GM12878 (cell line): ENCODE data around the gene HMGB1.

ENCODE experiments used
- EGR1 ChIP-seq, 2 experiments: IDR thresholded peaks; 1 replicate in 1 of 2; 2 replicates in 1 of 2; pipeline ENCODE4 v1.6.1; 2011 to 2012; ENCODE audit warnings: low read depth in 2 of 2, low read length in 2 of 2, borderline replicate concordance in 1 of 2, mild to moderate bottlenecking in 1 of 2, moderate library complexity in 1 of 2
- FOXK2 ChIP-seq: fragments of 450-650 bp; IDR thresholded peaks from 2 replicates; pipeline ENCODE4 v1.6.1; 2017; ENCODE audit warnings: mild to moderate bottlenecking, moderate library complexity
- JUNB ChIP-seq: IDR thresholded peaks from 2 replicates; pipeline ENCODE4 v1.6.1; 2016; ENCODE audit warnings: antibody characterized with exemption, mild to moderate bottlenecking
- JUND ChIP-seq: IDR thresholded peaks from 2 replicates; pipeline ENCODE4 v1.6.1; 2012; ENCODE audit warnings: low read depth, mild to moderate bottlenecking, low read length, improper control_type of control experiment, moderate library complexity
- KDM1A ChIP-seq: fragments of 200-600 bp; sonication (generic); IDR thresholded peaks from 2 replicates; pipeline ENCODE4 v1.6.1; 2016; ENCODE audit warnings: borderline replicate concordance
- NR2C2 ChIP-seq: IDR thresholded peaks from 2 replicates; pipeline ENCODE4 v1.6.1; 2011; ENCODE audit warnings: borderline replicate concordance, low read depth; ENCODE audit not compliant: control insufficient read depth, insufficient read length
- POLR2A ChIP-seq: IDR thresholded peaks from 2 replicates; pipeline ENCODE4 v1.6.1; 2011; ENCODE audit warnings: low read depth, mild to moderate bottlenecking, low read length
- POLR2AphosphoS5 ChIP-seq: IDR thresholded peaks from 2 replicates; pipeline ENCODE4 v1.6.1; 2011; ENCODE audit warnings: mild to moderate bottlenecking, low read length, inconsistent platforms
- SP1 ChIP-seq: IDR thresholded peaks from one replicate; pipeline ENCODE4 v1.6.1; 2011; ENCODE audit warnings: low read depth, low read length

DNA sequence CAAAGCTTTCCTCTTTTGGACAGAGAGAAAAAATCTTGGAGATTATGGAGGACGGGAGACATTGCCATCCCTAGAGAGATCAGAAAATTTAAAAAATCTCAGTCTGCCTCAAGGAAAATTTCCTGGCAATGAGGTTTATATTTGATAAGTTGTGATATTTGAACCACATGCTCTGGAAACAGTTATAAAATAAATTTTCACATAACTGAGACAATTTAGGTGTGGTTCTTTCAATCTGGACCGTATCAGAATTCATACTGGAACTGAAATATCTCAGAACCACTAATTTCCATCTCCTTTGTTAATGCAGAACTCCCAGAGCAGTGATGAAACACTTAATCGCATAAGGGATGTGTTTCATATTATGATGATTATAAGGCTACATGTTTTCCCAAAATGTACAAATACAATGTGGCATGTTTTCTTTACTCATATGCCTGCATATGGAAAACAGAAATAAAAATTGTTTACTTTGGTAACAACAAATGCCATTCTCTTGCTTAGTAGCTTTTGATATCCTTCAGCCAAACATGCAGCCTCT lies 29.8 kb downstream of the HMGB1 start:
- TF ChIP-seq EGR1 (IDR thresholded peaks at IDR 0.05; ENCODE audit: borderline replicate concordance in 1 of 2, low read depth in 2 of 2, low read length in 2 of 2), result no peak
- no peak for TF ChIP-seq JUND
- no peak for TF ChIP-seq SP1
- no peak for TF ChIP-seq JUNB
- no peak for TF ChIP-seq POLR2A
- TF ChIP-seq KDM1A, result no peak
- no peak for TF ChIP-seq POLR2AphosphoS5
- no peak for TF ChIP-seq NR2C2
- no peak for TF ChIP-seq FOXK2
